HCT116 (cell line): ENCODE measurements around the gene CDC42EP5. TPM values are rescaled to one million over a fixed set of nuclear protein-coding genes. Genes with fewer than 3 reads are reported as not detected.

Source experiments
- ATAC-seq: fragments of 200-7000 bp; cut with Tn5 transposase; 2 replicates; pipeline ENCODE4 v1.9.1; 2020; ENCODE audit warnings: mild to moderate bottlenecking, moderate library complexity
- BruUV-seq: library from RNA; stranded (reverse); fragments of 400-500 nt; replicated peaks from 2 replicates; lab custom pipeline; 2021; lab: Mats Ljungman, UMichigan
- CTCF ChIA-PET: fragments of 300-600 bp; sonication (Branson Sonifier 250); formaldehyde crosslinking; loops from one replicate; lab custom pipeline; 2021; ENCODE audit warnings: antibody characterized with exemption; lab: Charles Lee
- POLR2A ChIA-PET: fragments of 300-600, 350-600 bp; sonication (Branson Sonifier 250); formaldehyde crosslinking; loops from one replicate; lab custom pipeline; 2021; ENCODE audit warnings: antibody characterized with exemption; lab: Charles Lee
- RAD21 ChIA-PET, 2 experiments: fragments of 300-600 bp; sonication (Branson Sonifier 250); formaldehyde crosslinking; loops; one replicate each; lab custom pipeline; 2023; ENCODE audit warnings: low total read pairs in 2 of 2; ENCODE audit not compliant: uncharacterized antibody in 2 of 2, unreplicated experiment in 2 of 2, low non-redundant PET in 1 of 2; lab: Charles Lee
- DNase-seq: peaks from one replicate; pipeline ENCODE4 v3.0.0-alpha.2; 2010; ENCODE audit warnings: low read depth, low spot score
- H2AFZ ChIP-seq: fragments of 200-600 bp; shearing (Covaris generic), sonication (generic); 2 replicates; pipeline ENCODE4 v1.6.1; 2017; ENCODE audit warnings: low read depth, mixed run types, mixed read lengths, antibody characterized with exemption, low read length; ENCODE audit not compliant: poor library complexity, severe bottlenecking
- H3K27ac ChIP-seq: 2 replicates; pipeline ENCODE4 v1.5.1; 2012; ENCODE audit warnings: low read depth, low read length
- H3K27me3 ChIP-seq: fragments of 200-600 bp; sonication (generic); 2 replicates; pipeline ENCODE4 v1.6.1; 2016; ENCODE audit warnings: mixed run types, low read length, mixed read lengths; ENCODE audit not compliant: insufficient read depth
- H3K36me3 ChIP-seq, 2 experiments: fragments of 200-500 bp in 1 of 2; fragments of 200-600 bp in 1 of 2; sonication (Bioruptor generic) in 1 of 2; sonication (generic) in 1 of 2; 2 replicates each; pipeline versions ENCODE4 v1.5.1 to v1.6.1; 2014 to 2016; ENCODE audit warnings: low read length in 2 of 2, inconsistent platforms in 1 of 2, mixed read lengths in 1 of 2, mixed run types in 1 of 2; ENCODE audit not compliant: insufficient read depth in 2 of 2, control insufficient read depth in 1 of 2
- H3K4me1 ChIP-seq, 2 experiments: fragments of 200-600 bp in 1 of 2; sonication (generic) in 1 of 2; 2 replicates each; pipeline versions ENCODE4 v1.5.1 to v1.6.1; 2012 to 2017; ENCODE audit warnings: low read length in 2 of 2, inconsistent platforms in 1 of 2, mild to moderate bottlenecking in 1 of 2, mixed read lengths in 1 of 2, mixed run types in 1 of 2, moderate library complexity in 1 of 2; ENCODE audit not compliant: insufficient read depth in 2 of 2, control insufficient read depth in 1 of 2
- H3K4me2 ChIP-seq: fragments of 200-600 bp; sonication (generic); 2 replicates; pipeline ENCODE4 v1.6.1; 2017; ENCODE audit warnings: mixed run types, low read length, mixed read lengths
- H3K4me3 ChIP-seq, 2 experiments: fragments of 200-600 bp in 1 of 2; sonication (generic) in 1 of 2; replicated peaks in 1 of 2; 2 replicates each; pipeline ENCODE4 v1.5.1; 2011 to 2016; ENCODE audit warnings: low read length in 2 of 2, control low read depth in 1 of 2, low read depth in 1 of 2, mild to moderate bottlenecking in 1 of 2, mixed read lengths in 1 of 2, mixed run types in 1 of 2
- H3K79me2 ChIP-seq: fragments of 200-600 bp; sonication (generic); 2 replicates; pipeline ENCODE4 v1.6.1; 2017; ENCODE audit warnings: mild to moderate bottlenecking, mixed run types, low read length, moderate library complexity, mixed read lengths; ENCODE audit not compliant: insufficient read depth
- H3K9ac ChIP-seq: fragments of 200-600 bp; sonication (generic); 2 replicates; pipeline ENCODE4 v1.6.1; 2016; ENCODE audit warnings: low read length, mixed read lengths
- H3K9me2 ChIP-seq: fragments of 200-600 bp; sonication (generic), shearing (Covaris generic); 2 replicates; pipeline ENCODE4 v1.6.1; 2017; ENCODE audit warnings: mixed run types, mild to moderate bottlenecking, moderate library complexity; ENCODE audit not compliant: insufficient read depth
- H3K9me3 ChIP-seq, 2 experiments: fragments of 200-500 bp in 1 of 2; fragments of 200-600 bp in 1 of 2; sonication (Bioruptor generic) in 1 of 2; sonication (generic) in 1 of 2; 2 replicates each; pipeline ENCODE4 v1.6.1; 2014 to 2017; ENCODE audit warnings: low read length in 2 of 2, mixed read lengths in 2 of 2, inconsistent platforms in 1 of 2, low read depth in 1 of 2, mild to moderate bottlenecking in 1 of 2, mixed run types in 1 of 2, moderate library complexity in 1 of 2; ENCODE audit not compliant: control insufficient read depth in 1 of 2, insufficient read depth in 1 of 2
- H4K20me1 ChIP-seq: fragments of 200-600 bp; sonication (generic), shearing (Covaris generic); 2 replicates; pipeline ENCODE4 v1.6.1; 2017; ENCODE audit warnings: mixed run types, mild to moderate bottlenecking, moderate library complexity; ENCODE audit not compliant: insufficient read depth
- ELF1 ChIP-seq: IDR thresholded peaks from 2 replicates; pipeline ENCODE4 v1.6.1; 2012; ENCODE audit warnings: low read depth, borderline replicate concordance
- EZH2phosphoT487 ChIP-seq: fragments of 200-600 bp; IDR thresholded peaks from 2 replicates; pipeline ENCODE4 v1.6.1; 2018; ENCODE audit warnings: antibody characterized with exemption, borderline replicate concordance
- POLR2AphosphoS5 ChIP-seq: IDR thresholded peaks from 2 replicates; pipeline ENCODE4 v1.6.1; 2011; ENCODE audit warnings: mild to moderate bottlenecking, low read depth, low read length, moderate library complexity
- SRF ChIP-seq: IDR thresholded peaks from 2 replicates; pipeline ENCODE4 v1.6.1; 2012; ENCODE audit warnings: low read depth
- TCF7L2 ChIP-seq: IDR thresholded peaks from 2 replicates; pipeline ENCODE4 v1.7.0; 2011; ENCODE audit warnings: borderline replicate concordance, inconsistent platforms; ENCODE audit not compliant: insufficient read depth, insufficient read length; ENCODE audit errors: extremely low read depth
- YY1 ChIP-seq: IDR thresholded peaks from 2 replicates; pipeline ENCODE4 v1.6.1; 2011; ENCODE audit warnings: low read length, low read depth, moderate library complexity, mild to moderate bottlenecking; ENCODE audit not compliant: insufficient replicate concordance; ENCODE audit errors: extremely low read depth
- ZFX ChIP-seq: fragments of 450-650 bp; IDR thresholded peaks from 2 replicates; pipeline ENCODE4 v1.6.1; 2017
- intact Hi-C: fragments of 100-400 bp; cut with micrococcal nuclease; formaldehyde crosslinking; loops from 2 replicates; pipeline ENCODE4 v1.10.0; 2022
- total RNA-seq: library from RNA; stranded (reverse); gene quantifications from one replicate; pipeline ENCODE4 v1.2.1, GENCODE V29; 2021; ENCODE audit not compliant: unreplicated experiment
- TF ChIP-seq, protein P1 (sequence below): IDR thresholded peaks from 2 replicates; pipeline ENCODE4 v1.6.1; 2012; ENCODE audit warnings: low read depth
- TF ChIP-seq, protein P2 (sequence below): IDR thresholded peaks from 2 replicates; pipeline ENCODE4 v1.6.1; 2012

Gene CDC42EP5
- total RNA-seq, 1 experiment from 2014 or later = 0.64 TPM

DNA sequence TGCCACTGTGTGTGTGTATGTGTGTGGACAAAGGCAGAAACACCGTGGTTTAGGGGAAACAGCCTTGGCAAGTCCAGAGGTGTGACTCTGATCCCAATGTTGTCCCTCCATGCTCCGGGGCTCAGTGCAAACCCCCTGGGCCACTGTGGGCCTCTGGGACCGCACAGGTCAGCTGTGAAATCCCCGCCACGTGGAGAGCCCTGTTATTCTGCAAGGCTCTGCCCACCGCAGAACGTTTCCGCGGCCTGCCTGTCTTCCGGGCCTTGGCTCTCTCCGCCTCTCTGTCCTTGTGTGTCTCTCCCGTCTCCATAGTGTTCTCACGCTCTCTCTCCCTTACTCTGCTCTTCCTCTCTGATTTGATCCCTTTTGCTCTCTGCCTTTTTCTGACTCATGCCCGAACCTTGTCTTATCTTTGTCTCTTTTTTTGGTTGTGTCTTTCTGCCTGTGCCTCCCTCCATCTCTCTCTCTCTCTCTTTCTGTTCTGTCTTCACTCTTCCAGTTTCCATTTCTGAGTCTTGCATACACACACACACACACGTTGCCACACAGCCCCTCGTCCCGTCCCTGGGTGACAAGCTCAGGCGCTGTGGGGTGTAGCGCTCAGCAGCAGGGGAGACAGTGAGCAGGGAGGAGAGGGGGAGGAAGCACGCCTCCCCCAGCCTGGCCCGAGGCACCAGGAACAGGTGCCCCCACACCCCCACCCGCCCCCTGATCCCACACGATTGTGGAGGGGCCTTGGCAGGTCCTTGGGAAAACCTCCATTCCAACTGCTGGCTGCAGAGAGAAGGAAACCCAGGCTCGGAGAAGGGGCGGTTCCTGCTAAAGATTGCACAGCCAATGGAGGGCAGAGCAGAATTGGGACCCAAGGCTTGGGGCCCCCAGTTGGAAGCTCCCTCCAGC is 54.8 kb downstream of the CDC42EP5 start:
- TF ChIP-seq ZFX (no peak), YY1 (no peak), POLR2AphosphoS5 (no peak), ELF1 (no peak), TCF7L2 (no peak), SRF (no peak), EZH2phosphoT487 (no peak)
- TF ChIP-seq, protein P1, sequence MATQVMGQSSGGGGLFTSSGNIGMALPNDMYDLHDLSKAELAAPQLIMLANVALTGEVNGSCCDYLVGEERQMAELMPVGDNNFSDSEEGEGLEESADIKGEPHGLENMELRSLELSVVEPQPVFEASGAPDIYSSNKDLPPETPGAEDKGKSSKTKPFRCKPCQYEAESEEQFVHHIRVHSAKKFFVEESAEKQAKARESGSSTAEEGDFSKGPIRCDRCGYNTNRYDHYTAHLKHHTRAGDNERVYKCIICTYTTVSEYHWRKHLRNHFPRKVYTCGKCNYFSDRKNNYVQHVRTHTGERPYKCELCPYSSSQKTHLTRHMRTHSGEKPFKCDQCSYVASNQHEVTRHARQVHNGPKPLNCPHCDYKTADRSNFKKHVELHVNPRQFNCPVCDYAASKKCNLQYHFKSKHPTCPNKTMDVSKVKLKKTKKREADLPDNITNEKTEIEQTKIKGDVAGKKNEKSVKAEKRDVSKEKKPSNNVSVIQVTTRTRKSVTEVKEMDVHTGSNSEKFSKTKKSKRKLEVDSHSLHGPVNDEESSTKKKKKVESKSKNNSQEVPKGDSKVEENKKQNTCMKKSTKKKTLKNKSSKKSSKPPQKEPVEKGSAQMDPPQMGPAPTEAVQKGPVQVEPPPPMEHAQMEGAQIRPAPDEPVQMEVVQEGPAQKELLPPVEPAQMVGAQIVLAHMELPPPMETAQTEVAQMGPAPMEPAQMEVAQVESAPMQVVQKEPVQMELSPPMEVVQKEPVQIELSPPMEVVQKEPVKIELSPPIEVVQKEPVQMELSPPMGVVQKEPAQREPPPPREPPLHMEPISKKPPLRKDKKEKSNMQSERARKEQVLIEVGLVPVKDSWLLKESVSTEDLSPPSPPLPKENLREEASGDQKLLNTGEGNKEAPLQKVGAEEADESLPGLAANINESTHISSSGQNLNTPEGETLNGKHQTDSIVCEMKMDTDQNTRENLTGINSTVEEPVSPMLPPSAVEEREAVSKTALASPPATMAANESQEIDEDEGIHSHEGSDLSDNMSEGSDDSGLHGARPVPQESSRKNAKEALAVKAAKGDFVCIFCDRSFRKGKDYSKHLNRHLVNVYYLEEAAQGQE = no peak
- TF ChIP-seq, protein P2, sequence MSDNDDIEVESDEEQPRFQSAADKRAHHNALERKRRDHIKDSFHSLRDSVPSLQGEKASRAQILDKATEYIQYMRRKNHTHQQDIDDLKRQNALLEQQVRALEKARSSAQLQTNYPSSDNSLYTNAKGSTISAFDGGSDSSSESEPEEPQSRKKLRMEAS = no peak
- no peak for DNase-seq

More for the DNA sequence above, 54.8 kb downstream of the CDC42EP5 start:
- ChIA-PET RAD21 (no interaction called here), POLR2A (no interaction called here), CTCF (no interaction called here)
- H3K9ac ChIP-seq = no peak overlapping the region
- no TSS peak for BruUV-seq
- no peaks in the 10 kb centered on the region for H3K9me2 ChIP-seq
- H3K4me2 ChIP-seq = no peak overlapping the region
- no peak overlapping the region for H3K4me3 ChIP-seq
- H3K9me3 ChIP-seq = no peaks in the 10 kb centered on the region
- H3K4me1 ChIP-seq = peaks cover 0 to 8% of the 10 kb centered on the region in 2 experiments; a peak in 1 of 4 replicates
- H3K79me2 ChIP-seq = no peaks in the 10 kb centered on the region
- intact Hi-C loops = no loop called here
- no peaks in the 10 kb centered on the region for H3K36me3 ChIP-seq
- no peaks in the 10 kb centered on the region for H3K27me3 ChIP-seq
- no peak overlapping the region for H2AFZ ChIP-seq
- H3K27ac ChIP-seq = no peak overlapping the region
- no peaks in the 10 kb centered on the region for H4K20me1 ChIP-seq
- no peak for ATAC-seq
